NCI-H226 (cell line): ENCODE results near the gene SCN7A.
A peak's percentile ranks its signal among the peaks of the same experiment; 100 is the strongest.
"Not testable (repeated sequence)": the region's sequence is repeated elsewhere in the genome, so short reads cannot be mapped to it uniquely, and the experiment has no call there.

Experiments used
- DNase-seq: peaks from one replicate; pipeline ENCODE4 v3.0.0-alpha.2; 2015

SCN7A gene

GRCh38 chr2:166494140-166494624 lies at the start of gene SCN7A:
Gene SCN7A, minus strand, starts transcription at chr2:166494249. Its CDS starts 16,553 bp downstream, at chr2:166477696.
- DNase-seq: no peak

- peak; percentile 49 for DNase-seq
Measured at GRCh38 chr2:166539340-166540162, 45.5 kb upstream of the SCN7A start.

DNA sequence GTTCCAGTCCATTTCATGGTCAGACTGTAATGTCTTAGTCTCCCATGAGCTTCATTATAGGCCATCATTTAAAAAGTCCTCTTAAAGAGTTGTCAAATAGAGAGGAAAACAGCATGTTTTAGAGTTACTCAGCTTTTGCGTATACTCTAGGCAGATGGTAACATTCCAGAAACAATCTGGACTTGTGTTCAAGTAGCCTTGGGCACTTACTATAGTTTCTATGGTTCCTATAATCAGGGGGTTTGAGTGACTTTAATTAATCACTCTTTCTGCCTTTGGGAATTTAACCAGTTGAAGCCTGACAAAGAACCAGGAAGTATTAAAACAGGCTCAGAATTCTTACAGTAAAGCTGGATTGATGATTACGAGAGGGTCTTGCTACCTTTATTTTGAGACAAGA lies 42.1 kb upstream of the SCN7A start:
- no peak for DNase-seq

- DNase-seq: no peak
Measured at GRCh38 chr2:166521155-166521554, 27.1 kb upstream of the SCN7A start.

- no peak for DNase-seq
Measured at GRCh38 chr2:166520604-166521003, 26.6 kb upstream of the SCN7A start.

DNA sequence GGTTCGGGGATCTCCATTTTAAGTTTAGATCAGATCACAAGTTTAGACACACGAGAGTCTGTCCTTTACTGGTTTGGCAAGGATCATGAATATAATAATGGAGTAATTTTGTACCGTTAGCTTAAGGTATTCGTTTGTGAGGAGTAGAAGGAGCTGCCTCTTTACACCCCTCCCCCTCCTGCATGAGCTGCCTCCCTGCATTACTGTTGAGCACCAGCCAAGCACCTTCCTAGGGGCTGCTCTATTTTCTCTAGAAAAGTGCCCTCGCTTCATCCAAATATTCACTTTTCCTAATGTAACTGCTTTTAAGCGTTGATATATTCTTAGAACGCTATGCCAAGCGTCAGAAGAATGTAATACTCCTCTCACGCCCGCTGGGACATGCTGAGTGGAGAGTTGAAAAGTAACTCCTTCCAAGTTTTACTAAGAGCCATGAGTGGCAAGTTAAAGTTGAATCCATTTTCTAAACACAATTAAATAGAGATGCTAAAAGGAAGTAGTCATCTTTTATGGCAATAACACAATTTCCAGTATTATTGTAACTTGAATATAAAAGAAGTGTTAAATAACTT lies 25.4 kb upstream of the SCN7A start:
- DNase-seq: no peak

GRCh38 chr2:166518634-166519390 lies 24.8 kb upstream of the SCN7A start:
- DNase-seq: no peak

GRCh38 chr2:166517533-166518061 lies 23.5 kb upstream of the SCN7A start:
- DNase-seq: no peak

GRCh38 chr2:166516712-166517303 lies 22.8 kb upstream of the SCN7A start:
- peak; percentile 10 for DNase-seq

DNA sequence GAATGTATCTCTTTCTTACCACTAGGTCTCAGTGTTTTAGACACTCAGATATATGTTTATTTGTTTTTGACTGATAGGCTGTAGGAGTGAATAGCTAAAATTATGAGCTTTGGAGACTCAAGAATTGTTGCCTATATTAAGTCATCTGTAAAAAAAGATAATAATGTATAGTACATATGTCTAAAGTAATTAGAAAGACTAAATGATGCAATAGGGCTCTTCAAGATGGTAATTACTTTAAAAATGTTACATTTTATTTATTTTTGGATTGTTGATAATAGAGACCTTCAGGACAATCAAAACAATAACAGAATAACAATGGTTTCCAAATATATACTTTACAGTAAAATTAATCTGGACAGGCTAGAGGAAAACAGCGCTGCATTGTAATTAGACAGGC lies 19.9 kb upstream of the SCN7A start:
- DNase-seq: no peak

DNA sequence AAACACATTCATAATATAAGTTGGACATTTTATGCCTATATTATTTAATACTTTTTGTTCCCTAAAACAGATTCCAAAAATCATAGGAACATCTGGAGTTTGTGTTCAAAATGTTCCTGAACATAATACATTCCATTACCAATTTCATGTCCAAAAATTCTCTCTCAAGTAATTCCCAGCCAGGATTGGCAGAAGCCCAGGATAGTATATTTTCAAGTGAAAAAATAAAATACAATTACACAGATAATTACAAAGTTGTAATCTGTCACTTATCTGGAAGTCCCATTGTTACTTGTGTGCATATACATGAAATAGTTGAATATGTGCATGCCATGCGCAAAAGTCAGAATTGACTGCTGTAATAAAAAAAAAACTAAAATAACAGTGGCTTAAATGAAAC lies 5.2 kb upstream of the SCN7A start:
- DNase-seq: no peak

GRCh38 chr2:166491461-166491860 lies 2.6 kb downstream of the SCN7A start:
- DNase-seq: no peak

GRCh38 chr2:166487171-166487570 lies 6.9 kb downstream of the SCN7A start:
- no peak for DNase-seq

GRCh38 chr2:166485558-166486178 lies 8.4 kb downstream of the SCN7A start:
- DNase-seq: no peak

GRCh38 chr2:166472332-166472731 lies 21.7 kb downstream of the SCN7A start:
- no peak for DNase-seq

- DNase-seq: no peak
Measured at GRCh38 chr2:166468124-166469024, 25.7 kb downstream of the SCN7A start.

- DNase-seq: no peak
Measured at GRCh38 chr2:166464187-166464586, 29.9 kb downstream of the SCN7A start.

DNA sequence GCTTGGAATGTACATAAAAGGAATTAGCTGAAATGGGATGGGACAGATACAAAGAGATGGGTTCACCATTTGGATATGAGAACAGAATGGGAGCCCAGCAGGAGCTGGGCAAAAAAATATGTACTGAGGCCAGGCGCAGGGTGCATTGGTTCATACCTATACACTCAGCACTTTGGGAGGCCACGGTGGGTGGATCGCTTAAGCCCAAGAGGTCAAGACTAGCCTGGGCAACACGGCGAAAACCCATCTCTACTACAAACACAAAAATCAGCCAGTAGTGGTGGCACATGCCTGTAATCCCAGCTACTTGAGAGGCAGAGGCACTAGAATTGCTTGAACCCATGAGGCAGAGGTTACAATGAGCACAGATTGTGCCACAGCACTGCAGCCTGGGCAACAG lies 30.4 kb downstream of the SCN7A start:
- no peak for DNase-seq

DNA sequence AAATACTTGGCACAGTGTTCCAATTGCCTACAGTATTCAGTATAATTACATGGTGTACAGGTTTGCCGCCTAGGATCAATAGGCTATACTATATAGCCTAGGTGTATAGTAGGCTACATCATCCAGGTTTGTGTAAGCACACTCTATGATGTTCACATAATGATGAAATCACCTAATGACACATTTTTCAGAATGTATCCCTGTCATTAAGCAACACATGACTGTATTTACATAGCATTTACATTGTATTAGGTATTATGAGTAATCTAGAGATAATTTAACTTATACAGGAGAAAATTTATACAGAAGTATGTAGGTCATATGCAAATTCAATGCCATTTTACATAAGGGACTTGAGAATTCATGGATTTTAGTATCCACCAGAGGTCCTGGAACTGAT lies 35.4 kb downstream of the SCN7A start:
- DNase-seq: no peak

DNA sequence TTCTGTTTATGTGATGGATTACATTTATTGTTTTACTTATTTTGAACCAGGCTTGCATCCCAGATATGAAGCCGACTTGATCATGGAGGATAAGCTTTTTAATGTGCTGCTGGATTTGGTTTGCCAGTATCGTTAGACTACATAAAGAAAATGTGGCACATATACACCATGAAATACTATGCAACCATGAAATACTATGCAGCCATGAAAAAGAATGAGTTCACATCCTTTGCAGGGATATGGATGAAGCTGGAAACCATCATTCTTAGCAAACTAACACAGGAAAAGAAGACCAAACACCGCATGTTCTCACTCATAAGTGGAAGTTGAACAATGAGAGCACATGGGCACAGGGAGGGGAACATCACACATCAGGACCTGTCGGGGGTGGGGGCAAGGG lies 38.2 kb downstream of the SCN7A start:
- DNase-seq: not testable (repeated sequence)

DNA sequence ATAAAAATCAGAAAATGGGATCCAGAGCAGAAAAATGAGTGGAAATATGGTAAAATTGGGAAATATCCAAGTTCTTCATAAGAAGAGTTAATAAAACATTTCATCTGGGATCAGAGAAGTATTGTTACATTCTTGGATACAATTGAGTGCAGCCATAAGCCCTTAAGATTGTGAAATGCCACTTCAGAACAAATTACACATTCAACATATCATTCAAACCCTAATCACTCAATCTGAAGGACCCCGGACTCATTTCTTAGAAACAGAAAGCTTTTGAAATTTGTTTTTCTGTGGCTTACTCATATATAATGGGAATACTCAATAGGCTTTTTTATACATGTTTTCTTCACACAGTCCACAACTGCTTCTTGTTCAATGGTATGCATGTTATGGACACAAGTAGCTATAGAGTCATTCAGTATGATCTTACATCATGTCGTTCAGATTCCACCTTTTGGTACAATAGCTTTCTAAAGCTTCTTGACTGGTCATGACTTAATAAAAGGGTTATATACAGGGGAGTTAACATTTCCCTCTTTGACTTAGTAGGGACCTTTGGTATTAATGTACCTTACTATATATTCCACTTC lies 39.9 kb downstream of the SCN7A start:
- DNase-seq: no peak
